Vagina (tissue), 2 donors: ENCODE measurements around the gene KLHL3.

Experiments
- POLR2A ChIP-seq, 2 donors: fragments of 450-650 bp; IDR thresholded peaks; one replicate each; pipeline ENCODE4 v1.6.1; 2017; ENCODE audit warnings: antibody characterized with exemption in 2 of 2, mild to moderate bottlenecking in 2 of 2, moderate library complexity in 2 of 2
- POLR2AphosphoS5 ChIP-seq, 2 donors: sonication (generic); formaldehyde crosslinking; IDR thresholded peaks; one replicate each; pipeline ENCODE4 v1.9.0; 2017; ENCODE audit warnings: antibody characterized with exemption in 2 of 2, mild to moderate bottlenecking in 2 of 2, low read depth in 1 of 2; ENCODE audit not compliant: insufficient read depth in 1 of 2
- TF ChIP-seq, protein P1 (sequence below), 3 experiments: fragments of 450-650 bp in 2 of 3; fragments of 200-600 bp in 1 of 3; sonication (generic) in 1 of 3; IDR thresholded peaks; one replicate each; pipeline ENCODE4 v1.5.1; 2017 to 2019; ENCODE audit warnings: antibody characterized with exemption in 3 of 3, mild to moderate bottlenecking in 2 of 3, moderate library complexity in 2 of 3

DNA sequence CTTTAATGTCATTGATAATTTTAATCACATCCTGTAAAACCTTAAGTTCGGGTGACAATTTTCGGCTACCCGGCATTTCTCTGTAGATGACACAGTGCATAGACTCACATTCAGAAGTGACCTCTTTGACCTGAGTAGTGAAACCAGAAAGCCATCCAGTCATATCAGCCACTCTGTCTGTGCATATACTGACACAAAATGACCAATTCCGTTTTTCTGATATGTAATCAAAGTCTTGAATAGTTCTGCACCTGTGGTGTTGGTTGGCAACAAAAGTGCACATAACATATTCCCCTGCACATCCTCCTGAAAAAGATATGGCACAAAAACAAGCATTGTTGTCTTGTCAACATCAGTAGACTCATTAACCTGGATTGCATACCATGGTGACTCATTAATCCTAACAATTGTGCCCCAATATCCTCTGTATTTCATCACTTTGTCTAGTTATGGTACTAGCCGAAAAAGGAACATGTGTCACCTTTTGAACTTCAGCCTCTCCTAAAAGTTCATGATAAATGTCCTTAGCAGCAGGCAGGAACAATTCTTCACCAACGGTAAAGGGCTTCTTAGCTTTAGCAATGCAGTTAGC lies 22.9 kb upstream of the KLHL3 start:
- TF ChIP-seq POLR2A (IDR thresholded peaks at IDR 0.05) (no peak), POLR2AphosphoS5 (IDR thresholded peaks at IDR 0.05; ENCODE audit: insufficient read depth in 1 of 2, low read depth in 1 of 2) (no peak)
- TF ChIP-seq, protein P1, sequence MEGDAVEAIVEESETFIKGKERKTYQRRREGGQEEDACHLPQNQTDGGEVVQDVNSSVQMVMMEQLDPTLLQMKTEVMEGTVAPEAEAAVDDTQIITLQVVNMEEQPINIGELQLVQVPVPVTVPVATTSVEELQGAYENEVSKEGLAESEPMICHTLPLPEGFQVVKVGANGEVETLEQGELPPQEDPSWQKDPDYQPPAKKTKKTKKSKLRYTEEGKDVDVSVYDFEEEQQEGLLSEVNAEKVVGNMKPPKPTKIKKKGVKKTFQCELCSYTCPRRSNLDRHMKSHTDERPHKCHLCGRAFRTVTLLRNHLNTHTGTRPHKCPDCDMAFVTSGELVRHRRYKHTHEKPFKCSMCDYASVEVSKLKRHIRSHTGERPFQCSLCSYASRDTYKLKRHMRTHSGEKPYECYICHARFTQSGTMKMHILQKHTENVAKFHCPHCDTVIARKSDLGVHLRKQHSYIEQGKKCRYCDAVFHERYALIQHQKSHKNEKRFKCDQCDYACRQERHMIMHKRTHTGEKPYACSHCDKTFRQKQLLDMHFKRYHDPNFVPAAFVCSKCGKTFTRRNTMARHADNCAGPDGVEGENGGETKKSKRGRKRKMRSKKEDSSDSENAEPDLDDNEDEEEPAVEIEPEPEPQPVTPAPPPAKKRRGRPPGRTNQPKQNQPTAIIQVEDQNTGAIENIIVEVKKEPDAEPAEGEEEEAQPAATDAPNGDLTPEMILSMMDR (IDR thresholded peaks at IDR 0.05) = no peak
